GM18508 (cell line): Measurements from ENCODE around the gene AQP1.

ENCODE experiments used
- ATAC-seq: cut with Tn5 transposase; IDR thresholded peaks from one replicate; pipeline ENCODE4 v1.9.1; 2021; ENCODE audit warnings: moderate number of reproducible peaks; ENCODE audit not compliant: insufficient read depth, unreplicated experiment

The AQP1 gene

GRCh38 chr7:30905078-30906012 is 6.3 kb upstream of the AQP1 start:
- ATAC-seq, result no peak

- no peak for ATAC-seq
Observed at GRCh38 chr7:30906014-30906413, 5.6 kb upstream of the AQP1 start.

GRCh38 chr7:30906515-30907240 is 5.0 kb upstream of the AQP1 start:
- no peak for ATAC-seq

DNA sequence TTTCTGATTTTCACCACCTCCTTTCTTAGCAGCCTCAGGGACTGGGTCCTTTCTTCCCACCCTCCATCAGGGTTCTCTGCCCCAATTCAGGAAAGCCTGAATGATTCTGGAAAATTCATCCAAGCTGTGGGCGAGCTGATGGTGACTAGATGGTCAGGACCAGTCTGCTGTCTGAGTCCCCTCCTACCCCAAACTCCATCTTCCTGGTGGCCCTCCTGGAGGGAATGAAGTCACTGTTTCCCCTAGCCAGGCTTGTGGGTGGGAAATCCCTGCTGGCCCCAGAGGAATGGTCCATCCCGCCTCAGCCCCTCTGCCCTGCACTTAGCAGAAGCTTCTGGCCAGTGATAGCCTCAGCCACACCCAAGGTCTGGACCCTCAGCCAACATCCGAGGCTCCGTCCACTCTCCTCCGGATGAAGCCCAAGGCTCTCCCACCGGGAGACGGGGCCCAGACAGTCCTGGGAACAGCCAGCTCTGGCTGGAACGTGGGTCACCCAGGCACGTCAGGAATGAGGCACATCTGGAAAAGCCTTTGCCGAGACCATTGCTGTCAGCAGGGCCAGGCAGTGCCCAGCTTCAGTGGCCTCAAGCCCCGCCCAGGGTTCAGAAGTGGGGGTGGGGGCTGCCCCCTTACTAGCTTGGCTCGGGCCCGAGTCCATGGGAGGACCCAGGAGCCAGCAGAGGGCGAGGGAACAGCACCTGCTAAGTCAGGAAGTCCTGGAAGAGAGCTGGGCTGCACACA is 4.0 kb upstream of the AQP1 start:
- no peak for ATAC-seq

- ATAC-seq, result no peak
Observed at GRCh38 chr7:30908681-30909080, 3.0 kb upstream of the AQP1 start.

DNA sequence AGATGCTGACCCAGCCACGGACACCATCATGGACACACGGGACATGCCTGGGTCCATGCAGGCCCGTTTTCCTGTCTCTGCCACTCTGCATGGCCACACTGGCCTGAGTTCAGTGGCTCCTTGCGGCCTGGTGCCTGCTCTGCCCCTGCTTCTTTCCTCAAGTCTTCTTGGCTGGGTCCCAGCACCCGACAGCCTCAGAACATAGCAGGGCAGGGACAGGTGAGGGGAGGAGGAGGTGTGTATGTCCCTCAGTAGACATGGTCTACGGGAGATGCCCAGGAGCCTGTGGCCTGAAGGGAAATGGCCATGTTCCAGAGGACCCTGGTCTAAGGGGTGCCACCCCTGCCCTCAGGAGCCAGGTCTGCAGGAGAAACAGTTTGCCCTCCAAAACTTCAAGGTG is 2.2 kb upstream of the AQP1 start:
- no peak for ATAC-seq

DNA sequence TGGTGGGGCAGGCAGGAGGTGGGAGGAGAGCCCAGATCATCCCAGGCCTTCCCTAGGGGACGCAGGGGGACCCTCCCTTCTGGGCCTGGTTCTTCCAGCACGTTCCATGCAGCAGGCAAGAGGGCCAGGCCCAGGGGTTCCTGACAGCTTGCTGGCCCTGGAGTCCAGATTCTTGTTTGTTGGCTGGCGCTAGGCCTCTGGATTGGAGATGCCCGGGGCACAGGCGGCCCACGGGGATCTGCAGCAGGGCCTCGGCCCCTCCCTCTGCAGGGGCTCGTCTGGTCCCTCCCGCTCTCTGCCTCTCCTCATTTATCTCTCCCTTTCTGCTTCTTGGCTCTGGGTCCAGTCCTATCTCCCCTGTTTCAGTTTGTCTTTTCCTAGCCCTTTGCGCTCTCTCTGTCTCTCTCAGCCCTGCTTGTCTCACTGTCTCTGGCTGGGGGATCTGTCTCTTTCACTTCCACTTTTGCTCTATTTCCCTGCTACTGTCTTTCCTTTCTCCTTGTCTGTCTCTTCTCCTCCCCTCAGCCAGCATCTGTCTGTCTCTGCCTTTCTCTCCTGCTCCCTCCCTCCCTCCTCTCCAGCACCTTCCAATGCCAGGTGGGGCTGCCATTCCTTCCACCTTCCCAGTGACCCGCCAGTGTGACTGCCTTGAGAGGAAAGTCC is 1.1 kb upstream of the AQP1 start:
- no peak for ATAC-seq

DNA sequence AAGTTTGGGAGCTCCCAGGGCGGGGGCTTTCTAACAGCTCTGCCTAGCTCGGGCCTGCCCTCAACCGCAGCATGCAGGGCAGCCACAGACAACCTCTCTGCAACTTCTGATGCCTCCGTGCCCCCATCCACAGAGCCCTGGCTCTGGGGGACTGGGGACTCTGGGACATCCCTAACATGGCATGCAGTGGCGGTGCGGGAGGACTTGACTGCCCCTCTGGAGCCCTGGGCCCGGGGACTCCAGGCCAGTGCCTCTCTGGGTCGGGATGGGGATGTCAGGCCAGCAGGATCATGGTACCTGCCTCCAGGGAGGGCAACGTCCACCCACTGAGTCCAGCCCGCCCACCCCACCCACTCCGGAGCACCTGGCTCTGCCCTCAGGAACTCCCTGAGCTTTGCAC is 520 bp upstream of the AQP1 start:
- ATAC-seq, result no peak

DNA sequence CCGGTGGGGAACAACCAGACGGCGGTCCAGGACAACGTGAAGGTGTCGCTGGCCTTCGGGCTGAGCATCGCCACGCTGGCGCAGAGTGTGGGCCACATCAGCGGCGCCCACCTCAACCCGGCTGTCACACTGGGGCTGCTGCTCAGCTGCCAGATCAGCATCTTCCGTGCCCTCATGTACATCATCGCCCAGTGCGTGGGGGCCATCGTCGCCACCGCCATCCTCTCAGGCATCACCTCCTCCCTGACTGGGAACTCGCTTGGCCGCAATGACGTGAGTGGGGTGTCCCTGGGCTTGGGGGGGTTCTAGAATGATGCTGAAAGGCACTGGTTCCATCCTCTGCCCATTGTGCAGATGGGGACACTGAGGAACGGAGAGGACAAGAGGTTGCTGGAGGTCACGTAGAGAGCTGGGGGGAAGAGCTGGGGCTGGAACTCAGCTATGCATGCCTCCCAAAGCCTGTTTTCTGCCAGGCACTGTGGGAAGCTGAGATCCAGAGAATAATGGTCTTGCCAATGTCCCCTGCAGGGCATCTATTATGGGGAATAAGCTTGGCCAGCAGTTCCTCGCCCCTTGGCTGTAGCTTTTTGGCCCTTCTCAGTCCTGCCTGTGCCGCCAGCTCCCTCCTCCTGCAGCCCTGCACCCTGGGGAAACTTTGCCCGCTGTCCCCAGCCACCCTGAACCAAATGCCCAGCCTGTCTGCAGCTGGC is 523 bp downstream of the AQP1 start:
- no peak for ATAC-seq

DNA sequence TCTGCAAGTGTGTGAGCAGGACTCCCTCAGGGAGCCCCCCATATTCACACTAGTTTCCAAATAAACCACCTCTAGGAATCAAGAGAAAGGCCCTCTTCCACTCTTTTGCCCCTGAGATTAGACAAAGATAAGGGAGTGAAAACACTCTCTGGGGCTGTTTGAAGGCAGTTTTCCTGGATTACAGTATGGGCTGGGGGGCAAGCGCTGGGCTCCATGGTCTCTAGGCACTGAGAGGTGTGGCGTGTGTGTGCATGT is 1.0 kb downstream of the AQP1 start:
- no peak for ATAC-seq

- ATAC-seq, result no peak
Observed at GRCh38 chr7:30912986-30913811, 1.5 kb downstream of the AQP1 start.

GRCh38 chr7:30913821-30914515 is 2.3 kb downstream of the AQP1 start:
- no peak for ATAC-seq

DNA sequence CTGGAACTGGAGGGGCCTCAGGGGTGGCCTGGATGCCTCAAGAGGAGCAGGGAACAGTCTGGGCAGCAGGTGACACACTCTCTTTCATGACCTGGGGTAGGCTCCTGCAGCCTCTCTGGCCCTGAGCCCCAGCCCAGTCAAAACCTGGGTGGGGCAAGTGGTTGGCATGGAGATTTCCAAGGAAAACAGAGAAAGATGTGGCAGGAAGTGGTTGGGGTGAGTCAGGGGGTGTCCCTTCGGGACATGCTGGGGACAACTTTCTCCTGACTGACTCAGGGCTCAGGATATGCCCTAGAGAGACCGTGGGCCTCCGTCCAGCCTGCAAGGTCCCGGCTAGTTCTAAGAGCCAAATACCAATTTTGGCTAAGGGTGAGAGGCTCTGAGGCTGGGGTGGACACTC is 2.9 kb downstream of the AQP1 start:
- ATAC-seq, result no peak

DNA sequence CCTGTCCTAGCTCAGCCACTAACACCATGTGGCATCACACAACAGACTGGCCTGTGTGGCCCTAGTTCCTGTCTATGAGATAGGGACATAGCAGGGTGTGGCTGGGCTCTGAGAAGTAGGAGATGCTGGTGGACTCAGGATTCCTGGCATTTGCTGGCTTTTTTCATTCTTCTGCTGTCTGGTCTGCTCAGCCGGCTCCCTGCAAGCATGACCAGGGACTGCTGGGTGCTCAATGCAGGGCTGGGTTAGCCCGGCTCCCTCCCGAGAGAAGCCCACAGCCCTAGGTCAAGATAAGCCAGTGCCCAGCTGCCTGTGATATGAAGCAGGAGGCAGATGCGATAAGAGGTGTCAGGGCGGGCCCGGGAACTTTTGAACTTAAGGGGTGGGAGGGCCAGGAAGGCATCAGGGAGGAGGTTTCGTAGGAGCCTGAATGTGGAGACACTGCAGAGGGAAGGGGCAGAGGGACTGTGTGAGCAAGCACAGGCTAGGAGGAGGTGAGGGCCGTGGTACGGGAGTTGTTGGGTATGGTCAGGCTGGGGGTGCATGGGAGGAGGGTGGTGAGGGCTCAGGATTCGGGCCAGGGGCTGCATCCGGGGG is 3.5 kb downstream of the AQP1 start:
- ATAC-seq, result no peak

- ATAC-seq, result no peak
Observed at GRCh38 chr7:30915751-30916150, 4.1 kb downstream of the AQP1 start.

GRCh38 chr7:30916255-30916654 is 4.6 kb downstream of the AQP1 start:
- no peak for ATAC-seq

- ATAC-seq, result no peak
Observed at GRCh38 chr7:30916767-30917166, 5.1 kb downstream of the AQP1 start.

DNA sequence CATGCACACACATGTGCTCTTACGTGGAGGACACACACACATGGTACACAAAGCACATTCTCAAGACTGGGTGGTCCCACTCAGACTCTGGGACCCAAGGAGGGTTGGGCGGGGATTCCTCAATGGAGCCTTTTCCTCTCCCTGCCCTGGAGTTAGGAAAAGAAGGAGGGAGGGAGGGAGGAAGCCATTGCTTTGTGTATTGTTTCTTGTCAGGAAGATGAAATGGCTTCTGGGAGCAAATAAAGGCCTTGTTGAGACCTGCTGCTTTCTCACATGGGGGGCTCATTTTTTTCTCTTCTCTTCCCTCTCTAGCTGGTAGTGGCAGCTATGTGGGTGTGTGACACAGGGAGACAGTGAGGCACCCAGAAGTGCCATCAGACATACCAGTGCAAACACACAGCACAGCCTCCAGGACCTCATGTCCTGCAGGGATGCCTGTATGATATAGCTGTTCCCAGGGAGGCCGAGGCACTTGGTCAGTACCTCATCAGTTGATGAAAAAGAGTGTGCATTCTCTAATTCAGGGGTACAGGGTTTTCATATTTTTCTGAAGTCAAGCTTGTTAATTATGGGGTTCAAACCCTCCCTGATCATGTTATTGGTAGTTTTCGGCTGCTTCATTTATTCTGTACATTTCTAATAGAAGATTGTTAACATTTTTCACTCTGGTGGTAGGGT is 5.7 kb downstream of the AQP1 start:
- ATAC-seq, result no peak
